GM21526 (cell line): Measurements from ENCODE around the gene ABI3BP.

Experiments used
- ATAC-seq: cut with Tn5 transposase; IDR thresholded peaks from one replicate; pipeline ENCODE4 v1.9.1; 2021; ENCODE audit warnings: moderate library complexity; ENCODE audit not compliant: unreplicated experiment, low FRiP score

ABI3BP gene

GRCh38 chr3:100844063-100844936, 148.9 kb downstream of the ABI3BP start:
- no peak for ATAC-seq

DNA sequence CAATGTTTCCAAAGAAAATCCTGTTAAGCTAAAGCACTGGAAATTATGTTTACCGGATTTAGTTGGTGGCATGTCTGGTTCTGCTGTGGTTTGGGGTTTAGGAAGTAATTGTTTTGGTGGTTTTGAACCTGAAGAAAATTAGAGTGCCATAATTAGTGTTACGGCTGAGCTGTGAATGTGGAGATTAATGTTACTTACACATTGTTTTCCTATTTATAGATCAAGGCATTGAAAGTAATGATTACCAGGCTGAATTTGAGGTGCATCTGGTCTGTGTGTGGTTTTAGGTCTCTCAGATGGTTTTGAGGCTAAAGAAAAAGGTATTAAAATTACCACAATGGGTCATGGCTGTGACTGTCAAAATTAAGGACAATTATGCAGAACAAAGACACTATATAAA, 155.1 kb downstream of the ABI3BP start:
- ATAC-seq: no peak

DNA sequence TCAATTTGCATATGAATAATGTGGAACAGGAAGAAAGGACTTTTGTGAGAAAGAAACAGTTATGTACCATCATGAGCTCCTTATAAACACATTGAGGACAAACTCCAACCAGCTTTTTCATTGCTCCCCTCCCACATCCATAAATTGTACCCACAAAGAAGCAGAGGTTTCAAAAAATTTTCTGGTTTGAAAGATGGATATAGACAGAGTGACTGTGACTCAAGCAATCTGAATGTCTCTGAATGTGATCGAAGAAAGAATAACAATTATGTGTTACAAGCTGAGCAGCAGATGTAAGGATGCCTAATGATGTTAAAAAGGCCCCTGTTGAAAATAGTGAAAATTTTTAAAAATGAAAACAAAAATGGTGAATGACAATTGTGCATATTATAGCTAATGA, 156.6 kb downstream of the ABI3BP start:
- ATAC-seq: no peak

DNA sequence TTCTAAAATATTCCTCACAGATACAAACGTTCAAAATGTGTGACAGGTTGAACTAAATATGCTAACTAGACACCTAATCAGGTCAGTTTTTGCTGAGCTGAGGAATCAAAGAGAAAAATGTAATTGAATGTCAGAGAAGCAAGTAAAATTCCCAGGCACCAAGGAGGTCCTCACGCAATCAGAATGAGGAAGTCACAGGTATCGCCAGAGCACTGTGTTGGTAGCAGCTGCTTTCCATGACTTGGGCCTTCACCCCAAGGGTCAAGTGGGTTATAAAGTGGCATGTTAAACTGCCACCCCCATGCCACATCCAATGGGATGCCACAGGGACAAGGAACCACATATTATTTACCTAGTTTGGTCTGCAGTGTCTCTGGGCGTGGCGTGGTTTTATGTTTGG, 158.9 kb downstream of the ABI3BP start:
- ATAC-seq: no peak

DNA sequence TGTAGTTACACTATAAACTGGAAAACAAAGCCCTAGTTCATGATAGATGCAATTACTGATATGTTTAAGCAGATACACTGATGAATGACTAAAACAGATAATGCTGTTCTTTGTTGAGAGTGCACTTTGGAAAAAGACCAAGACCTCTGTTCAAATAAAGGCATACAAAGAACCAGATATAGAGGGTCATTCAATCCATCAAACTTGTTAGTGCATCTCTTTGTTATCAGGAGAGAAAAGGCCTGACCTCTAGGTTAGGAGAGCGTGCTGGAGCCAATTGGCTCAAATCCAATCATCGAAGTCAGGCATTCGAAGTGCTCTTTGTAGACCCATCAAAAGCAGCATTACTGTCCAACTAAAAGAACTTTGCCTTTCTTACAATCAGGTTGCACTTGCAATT, 159.7 kb downstream of the ABI3BP start:
- ATAC-seq: no peak

- ATAC-seq: no peak
These were observed 161.6 kb downstream of the ABI3BP start for GRCh38 chr3:100831629-100832028.

DNA sequence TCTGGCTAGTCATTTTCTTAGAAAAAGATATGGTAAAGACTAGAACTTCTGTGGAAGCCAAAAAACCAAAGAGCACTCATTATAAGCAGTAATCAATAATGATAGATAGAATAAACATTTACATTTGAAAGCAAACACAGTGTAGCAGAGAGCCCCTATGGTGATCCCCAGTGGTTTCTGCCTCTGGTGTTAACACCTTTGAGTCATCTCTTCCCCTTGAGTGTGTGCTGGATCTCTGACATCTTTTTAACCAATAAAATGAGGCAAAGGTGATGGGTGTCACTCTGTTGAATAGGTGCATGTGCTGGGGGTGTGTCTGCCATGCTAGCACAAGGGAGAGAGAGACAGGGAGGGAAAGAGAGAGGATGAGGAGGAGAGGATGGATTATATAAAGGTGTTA, 162.3 kb downstream of the ABI3BP start:
- ATAC-seq: no peak

GRCh38 chr3:100825574-100825973, 167.6 kb downstream of the ABI3BP start:
- no peak for ATAC-seq

- no peak for ATAC-seq
These were observed 177.6 kb downstream of the ABI3BP start for GRCh38 chr3:100815583-100815982.

DNA sequence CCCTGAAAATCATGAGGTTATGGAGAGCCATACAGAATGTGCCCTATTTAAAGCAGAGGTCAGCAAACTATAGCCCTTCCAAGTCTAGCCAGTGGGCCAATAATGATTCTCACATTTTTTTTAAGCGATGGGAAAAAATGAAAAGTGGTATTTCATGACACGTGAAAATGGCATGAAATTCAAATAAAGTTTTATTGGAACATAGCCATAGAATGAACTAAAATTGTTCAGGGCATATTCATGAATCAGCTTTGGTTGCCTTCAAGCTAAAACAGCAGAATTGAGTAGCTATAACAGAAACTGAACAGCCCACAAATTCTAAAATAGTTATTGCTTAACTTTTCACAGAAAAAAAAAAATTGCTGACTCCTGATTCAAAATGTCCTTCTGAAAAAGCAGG, 179.4 kb downstream of the ABI3BP start:
- ATAC-seq: no peak

GRCh38 chr3:100811779-100812507, 181.3 kb downstream of the ABI3BP start:
- peak; percentile 71 for ATAC-seq

GRCh38 chr3:100810671-100811070, 182.6 kb downstream of the ABI3BP start:
- no peak for ATAC-seq

- no peak for ATAC-seq
These were observed 188.6 kb downstream of the ABI3BP start for GRCh38 chr3:100804631-100805030.

- ATAC-seq: no peak
These were observed 189.5 kb downstream of the ABI3BP start for GRCh38 chr3:100803711-100804110.

DNA sequence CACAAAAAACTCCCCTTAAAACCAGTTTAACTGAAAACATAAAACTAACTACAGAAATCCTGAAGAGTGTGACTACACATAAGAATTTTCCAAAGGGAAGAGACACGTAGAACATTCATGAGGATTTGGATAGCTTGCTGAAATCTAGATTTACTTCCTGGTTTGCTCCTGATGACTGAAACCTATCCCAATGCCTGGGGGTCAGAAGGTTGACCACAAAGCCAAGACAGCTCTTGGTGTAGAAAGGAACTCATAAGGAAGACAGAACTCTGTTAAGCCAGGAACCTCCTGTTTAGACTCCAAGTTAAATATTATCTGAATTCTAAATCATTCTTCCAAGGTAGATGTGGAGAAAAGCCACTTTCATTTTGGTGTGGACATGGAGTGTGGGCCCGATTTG, 191.1 kb downstream of the ABI3BP start:
- ATAC-seq: no peak

DNA sequence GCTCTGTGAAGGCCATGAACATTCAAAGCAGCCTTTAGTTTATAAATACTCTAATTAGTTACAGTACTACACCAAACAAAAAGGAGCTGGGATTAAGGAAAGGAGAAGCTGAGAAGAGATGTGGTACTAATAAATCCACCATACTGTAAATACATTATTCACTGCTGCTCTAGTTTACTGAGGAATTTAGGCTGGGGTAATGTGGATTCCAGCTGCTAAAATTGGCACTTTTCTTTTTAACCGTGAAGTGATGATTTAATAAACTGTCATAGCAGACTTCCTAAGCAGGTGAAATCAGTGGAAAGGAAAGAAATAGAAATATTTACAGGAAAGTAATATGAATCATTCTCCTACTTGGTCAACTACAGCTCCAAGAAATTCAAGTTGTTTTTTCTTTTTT, 195.2 kb downstream of the ABI3BP start:
- ATAC-seq: no peak

DNA sequence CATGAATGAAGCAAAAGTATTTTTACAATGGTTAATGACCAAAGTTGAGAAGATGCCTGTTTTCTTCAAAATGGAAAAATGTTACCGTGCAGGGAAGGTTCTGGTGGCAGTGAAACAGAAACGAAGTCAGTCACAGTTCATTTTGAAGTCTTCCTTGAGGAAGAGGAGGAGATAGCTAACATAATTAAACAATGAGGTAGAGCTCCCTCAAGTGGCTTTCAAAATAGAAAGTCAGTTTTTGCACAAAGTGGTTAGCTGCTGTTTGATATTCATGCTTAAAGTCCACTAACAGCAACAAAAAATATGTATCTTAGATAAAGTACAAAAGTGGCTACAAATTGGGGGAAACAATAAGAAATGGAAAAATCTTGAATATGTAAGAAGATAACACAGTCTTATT, 196.7 kb downstream of the ABI3BP start:
- no peak for ATAC-seq

- ATAC-seq: no peak
These were observed 203.6 kb downstream of the ABI3BP start for GRCh38 chr3:100789579-100789978.

GRCh38 chr3:100783619-100784018, 209.6 kb downstream of the ABI3BP start:
- no peak for ATAC-seq

- ATAC-seq: no peak
These were observed 210.3 kb downstream of the ABI3BP start for GRCh38 chr3:100782906-100783305.

DNA sequence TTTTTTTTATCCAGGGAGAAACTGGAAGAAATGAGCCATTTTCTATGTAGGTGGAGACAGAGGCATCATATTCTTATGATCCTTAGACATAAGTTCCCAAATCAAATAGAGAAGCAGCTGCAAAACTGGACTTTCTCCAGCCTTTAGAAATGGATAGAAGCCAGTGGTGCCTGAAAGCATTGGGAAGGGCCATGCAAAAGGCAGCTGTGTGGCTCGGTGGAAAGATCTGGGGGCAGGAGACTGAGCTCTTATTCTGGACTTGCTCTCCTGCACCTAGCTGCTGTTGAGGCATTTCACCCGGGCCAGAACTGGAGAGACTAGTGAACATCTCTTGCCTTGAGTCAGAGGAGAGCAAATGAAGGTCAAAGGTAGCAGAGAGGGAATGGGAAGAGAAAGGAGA, 210.9 kb downstream of the ABI3BP start:
- no peak for ATAC-seq

GRCh38 chr3:100781301-100781700, 211.9 kb downstream of the ABI3BP start:
- no peak for ATAC-seq
